ENCODE data around the gene L2HGDH.

- TF ChIP-seq REST (IDR thresholded peaks at IDR 0.05; ENCODE audit: insufficient replicate concordance, low read depth) (no peak), CTCF (IDR thresholded peaks at IDR 0.05; ENCODE audit: insufficient read depth, low read length) (no peak), POLR2AphosphoS5 (IDR thresholded peaks at IDR 0.05; ENCODE audit: low read depth) (no peak), GABPA (IDR thresholded peaks at IDR 0.05; ENCODE audit: low read depth) (no peak), SPI1 (IDR thresholded peaks at IDR 0.05; ENCODE audit: borderline replicate concordance, low read depth) (no peak)
Observed at GRCh38 chr14:50247245-50247644, 64.8 kb downstream of the L2HGDH start.
